ENCODE results near the gene VAC14. TPM values are rescaled to one million over a fixed set of nuclear protein-coding genes. Genes with fewer than 3 reads are reported as not detected.

Gene VAC14
- total RNA-seq, 1 donor, result 37.1 TPM

Other genes with a start within 250 kb of the VAC14 start
- gene IL34, start 154.6 kb downstream of the VAC14 start, total RNA-seq, result 1.3 and 1.7 TPM in 2 replicates
- gene MTSS2, start 115.1 kb downstream of the VAC14 start, total RNA-seq, result 74.1 and 97.6 TPM in 2 replicates

All from fibroblast of villous mesenchyme (primary cell).